Mucosa of descending colon (tissue), 3 donors: ENCODE results near the gene VPS26B. TPM values are rescaled to one million over a fixed set of nuclear protein-coding genes. Genes with fewer than 3 reads are reported as not detected.

Experiments used
- ATAC-seq: fragments of 200-7000 bp; cut with Tn5 transposase; one replicate; pipeline ENCODE4 v1.9.1; 2020; ENCODE audit warnings: mild to moderate bottlenecking, moderate library complexity
- DNase-seq, 3 donors: peaks; one replicate each; pipeline ENCODE4 v3.0.0-alpha.2; 2020
- H3K36me3 ChIP-seq: fragments of 200-600 bp; one replicate; pipeline ENCODE4 v1.8.0; 2021; ENCODE audit warnings: low read depth, mild to moderate bottlenecking
- H3K4me1 ChIP-seq: fragments of 200-600 bp; one replicate; pipeline ENCODE4 v1.8.0; 2021; ENCODE audit warnings: low read depth, mild to moderate bottlenecking
- H3K4me3 ChIP-seq: fragments of 200-600 bp; one replicate; pipeline ENCODE4 v1.8.0; 2021; ENCODE audit warnings: mild to moderate bottlenecking
- H3K9me3 ChIP-seq: fragments of 200-600 bp; one replicate; pipeline ENCODE4 v1.8.0; 2021; ENCODE audit warnings: mild to moderate bottlenecking
- intact Hi-C, 2 donors: fragments of 100-400 bp; cut with DNase I in 1 of 2; cut with micrococcal nuclease in 1 of 2; formaldehyde crosslinking; loops; one replicate each; pipeline versions ENCODE4 v1.11.0 to v1.11.1; 2022; cut with DNase I, micrococcal nuclease
- total RNA-seq, 3 donors: library from RNA; stranded (reverse); fragmentation: NEBNext Ultra II Directional in 2 of 3; extraction: Animal tissue kit (Norgen Biotek cat#: 25700) in 2 of 3; gene quantifications; one replicate each; pipeline versions ENCODE4 v1.2.1 to v1.2.4, GENCODE V29; 2021 to 2023
- TF ChIP-seq, protein P1 (sequence below): fragments of 200-600 bp; IDR thresholded peaks from one replicate; pipeline ENCODE4 v1.8.0; 2022; ENCODE audit warnings: antibody characterized with exemption, mild to moderate bottlenecking
- donor health status: DM: no; HTN: no; CAD: no; lungs with moderate emphysema.
- donor health status: DM: no; HTN: no; CAD: no.
- donor health status: DM: no; HTN: yes; CAD: no.

The VPS26B gene
- total RNA-seq, 3 donors from 2014 or later, result 38.6 to 50.8 (median 47.5) TPM

DNA sequence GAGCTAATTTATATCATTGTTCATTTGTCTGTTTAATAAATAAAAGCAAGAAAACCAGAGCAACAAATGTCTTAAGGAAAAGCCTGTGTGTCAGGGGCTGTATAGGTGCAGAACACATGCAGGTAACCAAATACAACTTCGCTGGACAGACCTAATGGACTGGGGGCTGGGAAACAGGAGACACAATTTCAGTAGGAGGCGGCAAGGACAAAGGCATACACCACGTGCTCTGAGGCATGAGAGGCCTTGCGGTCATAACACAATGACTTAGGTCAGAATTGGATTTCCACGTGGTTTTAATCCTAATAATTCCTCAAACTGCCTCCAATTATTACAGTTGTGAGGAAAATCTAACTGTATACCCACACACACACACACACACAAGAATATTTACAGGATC, 43.0 kb downstream of the VPS26B start:
- Histone ChIP-seq H3K4me1 (no peaks in the 10 kb centered on the region), H3K36me3 (no peaks in the 10 kb centered on the region), H3K4me3 (no peak overlapping the region), H3K9me3 (no peaks in the 10 kb centered on the region)
- TF ChIP-seq, protein P1, sequence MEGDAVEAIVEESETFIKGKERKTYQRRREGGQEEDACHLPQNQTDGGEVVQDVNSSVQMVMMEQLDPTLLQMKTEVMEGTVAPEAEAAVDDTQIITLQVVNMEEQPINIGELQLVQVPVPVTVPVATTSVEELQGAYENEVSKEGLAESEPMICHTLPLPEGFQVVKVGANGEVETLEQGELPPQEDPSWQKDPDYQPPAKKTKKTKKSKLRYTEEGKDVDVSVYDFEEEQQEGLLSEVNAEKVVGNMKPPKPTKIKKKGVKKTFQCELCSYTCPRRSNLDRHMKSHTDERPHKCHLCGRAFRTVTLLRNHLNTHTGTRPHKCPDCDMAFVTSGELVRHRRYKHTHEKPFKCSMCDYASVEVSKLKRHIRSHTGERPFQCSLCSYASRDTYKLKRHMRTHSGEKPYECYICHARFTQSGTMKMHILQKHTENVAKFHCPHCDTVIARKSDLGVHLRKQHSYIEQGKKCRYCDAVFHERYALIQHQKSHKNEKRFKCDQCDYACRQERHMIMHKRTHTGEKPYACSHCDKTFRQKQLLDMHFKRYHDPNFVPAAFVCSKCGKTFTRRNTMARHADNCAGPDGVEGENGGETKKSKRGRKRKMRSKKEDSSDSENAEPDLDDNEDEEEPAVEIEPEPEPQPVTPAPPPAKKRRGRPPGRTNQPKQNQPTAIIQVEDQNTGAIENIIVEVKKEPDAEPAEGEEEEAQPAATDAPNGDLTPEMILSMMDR, result no peak
- no peak for DNase-seq
- intact Hi-C loops, result no loop called here
- ATAC-seq, result no peak

DNA sequence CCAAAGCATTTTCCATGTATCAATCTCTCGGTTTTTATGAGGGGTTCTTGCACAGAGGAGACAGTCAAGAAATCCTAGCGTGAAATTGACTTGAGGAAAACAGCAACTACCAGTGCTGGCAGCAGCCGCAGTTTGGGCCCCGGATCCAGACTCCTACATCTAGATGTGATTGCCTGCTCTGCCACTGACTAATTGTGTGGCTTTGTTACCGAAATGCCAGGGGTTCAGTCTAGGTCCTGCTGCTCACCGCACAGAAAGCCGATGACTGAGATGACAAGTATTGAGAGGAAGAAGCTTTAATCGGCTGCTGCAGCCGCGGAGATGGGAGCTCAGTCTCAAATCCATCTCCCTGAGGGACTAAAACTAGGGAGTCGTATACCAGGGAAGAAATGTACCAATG, 43.5 kb downstream of the VPS26B start:
- Histone ChIP-seq H3K4me3 (no peak overlapping the region), H3K9me3 (no peaks in the 10 kb centered on the region), H3K36me3 (no peaks in the 10 kb centered on the region), H3K4me1 (no peaks in the 10 kb centered on the region)
- intact Hi-C loops, result no loop called here
- TF ChIP-seq, protein P1, result no peak
- DNase-seq (no peak), ATAC-seq (no peak)

GRCh38 chr11:134270250-134270714, 45.8 kb downstream of the VPS26B start:
- no peak overlapping the region for H3K4me3 ChIP-seq
- H3K36me3 ChIP-seq, result no peaks in the 10 kb centered on the region
- DNase-seq, result no peak
- no peak for ATAC-seq
- intact Hi-C loops, result no loop called here
- TF ChIP-seq, protein P1, result no peak
- no peaks in the 10 kb centered on the region for H3K9me3 ChIP-seq
- no peaks in the 10 kb centered on the region for H3K4me1 ChIP-seq

DNA sequence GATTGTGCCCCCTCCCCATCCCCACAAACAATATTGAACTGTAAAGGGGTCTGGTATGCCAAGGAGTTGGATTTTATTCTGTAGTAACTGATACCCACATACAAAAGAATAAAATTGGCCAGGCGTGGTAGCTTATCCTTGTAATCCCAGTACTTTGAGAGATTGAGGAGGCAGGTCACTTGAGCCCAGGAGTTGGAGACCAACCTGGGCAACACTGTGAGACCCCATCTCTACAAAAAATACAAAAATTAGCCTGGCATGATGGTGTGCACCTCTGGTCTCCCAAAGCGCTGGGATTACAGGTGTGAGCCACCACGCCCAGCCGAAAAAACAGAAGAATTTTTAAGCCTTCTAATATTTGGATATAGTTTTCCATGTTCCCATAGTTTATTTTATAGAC, 47.5 kb downstream of the VPS26B start:
- ATAC-seq (no peak), DNase-seq (no peak)
- H3K36me3 ChIP-seq, result no peaks in the 10 kb centered on the region
- no peak overlapping the region for H3K4me3 ChIP-seq
- H3K9me3 ChIP-seq, result no peaks in the 10 kb centered on the region
- intact Hi-C loops, result no loop called here
- TF ChIP-seq, protein P1, result no peak
- H3K4me1 ChIP-seq, result peaks cover 15% of the 10 kb centered on the region

DNA sequence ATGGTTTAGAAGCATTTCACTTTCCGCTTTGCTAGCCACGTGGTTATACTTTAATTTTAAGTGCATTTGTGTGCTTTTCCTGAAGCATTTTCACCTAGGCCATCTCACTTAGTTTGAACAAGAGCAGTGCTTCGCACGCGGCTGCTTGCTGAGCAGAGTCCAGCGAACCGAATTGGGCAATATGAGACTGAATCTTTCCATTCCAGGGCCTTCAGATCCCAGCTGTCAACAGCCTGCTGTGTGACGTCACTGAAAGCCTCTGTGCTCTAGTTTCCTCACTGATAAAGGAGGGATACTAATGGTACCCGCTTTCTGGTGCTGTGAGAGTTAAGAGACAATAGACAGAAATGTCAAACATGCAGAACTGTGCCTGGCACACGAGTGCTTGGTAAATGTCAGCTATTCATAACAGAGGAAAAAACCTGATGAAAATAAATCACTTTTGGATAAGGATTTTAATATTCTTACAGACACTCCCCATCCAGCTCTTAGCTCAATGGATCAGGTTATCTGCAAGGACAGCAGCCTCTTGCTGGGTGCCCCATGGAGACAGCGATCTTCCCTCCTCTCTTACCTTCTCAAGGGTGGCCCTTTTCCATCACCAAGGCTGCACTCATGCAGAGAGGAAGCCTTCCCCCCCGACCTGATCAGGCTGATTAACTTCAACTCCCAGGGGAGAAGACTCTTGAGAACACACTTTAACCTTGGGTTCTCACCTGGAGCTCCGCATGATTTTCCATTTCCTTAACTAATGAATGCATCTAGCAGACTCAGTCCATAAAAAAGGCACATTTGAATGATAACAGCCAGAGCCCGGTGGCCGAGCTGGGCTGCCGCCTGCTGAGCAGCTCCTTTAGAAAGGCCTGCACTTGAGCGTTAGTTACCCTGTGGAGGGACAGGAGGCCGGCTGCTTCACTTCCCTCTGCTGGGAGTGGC, 48.2 kb downstream of the VPS26B start:
- no peaks in the 10 kb centered on the region for H3K36me3 ChIP-seq
- no peaks in the 10 kb centered on the region for H3K9me3 ChIP-seq
- ATAC-seq, result no peak
- TF ChIP-seq, protein P1, result no peak
- intact Hi-C loops, result no loop called here
- peaks cover 16% of the 10 kb centered on the region for H3K4me1 ChIP-seq
- DNase-seq, result no peak
- no peak overlapping the region for H3K4me3 ChIP-seq
